Activated naive CD4-positive, alpha-beta T cell treated with anti-CD3 and anti-CD28 coated beads for 36 hours (primary cell): Measurements from ENCODE around the gene KANK2. TPM values are rescaled to one million over a fixed set of nuclear protein-coding genes. Genes with fewer than 3 reads are reported as not detected.

ENCODE experiments used
- CTCF ChIA-PET: fragments of 350-600 bp; sonication (Branson Sonifier 250); formaldehyde crosslinking; loops from one replicate; lab custom pipeline; 2021; ENCODE audit warnings: antibody characterized with exemption; lab: Charles Lee
- DNase-seq: peaks from one replicate; pipeline ENCODE4 v3.0.0-alpha.2; 2020
- H3K27ac Mint-ChIP-seq: one replicate; pipeline ENCODE4 v1.8.0; 2021; ENCODE audit warnings: mild to moderate bottlenecking, mixed read lengths
- H3K27me3 Mint-ChIP-seq: one replicate; pipeline ENCODE4 v1.8.0; 2021; ENCODE audit warnings: low read depth, mixed read lengths
- H3K36me3 Mint-ChIP-seq: one replicate; pipeline ENCODE4 v1.8.0; 2021; ENCODE audit warnings: low read depth, mixed read lengths
- H3K4me1 Mint-ChIP-seq: one replicate; pipeline ENCODE4 v1.8.0; 2021; ENCODE audit warnings: low read depth, mixed read lengths
- H3K4me3 Mint-ChIP-seq: one replicate; pipeline ENCODE4 v1.8.0; 2021; ENCODE audit warnings: mild to moderate bottlenecking, moderate library complexity, mixed read lengths
- H3K9me3 Mint-ChIP-seq: one replicate; pipeline ENCODE4 v1.8.0; 2021; ENCODE audit warnings: mixed read lengths
- intact Hi-C: fragments of 100-400 bp; cut with micrococcal nuclease; formaldehyde crosslinking; loops from one replicate; pipeline ENCODE4 v1.15.1; 2023
- total RNA-seq, 2 experiments: library from RNA; stranded (reverse); gene quantifications; one replicate each; pipeline ENCODE4 v1.2.3, GENCODE V29; 2021

The KANK2 gene
- total RNA-seq, 2 experiments from 2014 or later, result 1.5 to 2.0 TPM

GRCh38 chr19:11202488-11203193 lies 5.3 kb upstream of the KANK2 start:
- Mint-ChIP-seq H3K36me3 (no peaks in the 10 kb centered on the region), H3K4me1 (no peaks in the 10 kb centered on the region), H3K27me3 (no peaks in the 10 kb centered on the region), H3K27ac (no peak overlapping the region), H3K4me3 (no peak overlapping the region), H3K9me3 (no peaks in the 10 kb centered on the region)
- intact Hi-C loops, result loop anchor here (1.0 kb wide), 1 partner anchor 65 kb away; no protein-coding TSS in a partner anchor
- no peak for DNase-seq
- CTCF ChIA-PET, result interaction anchor here (0.5 to 2.0 kb wide), 2 partner anchors 26 to 65 kb away, joined by 3 to 6 read pairs; no protein-coding TSS in a partner anchor

GRCh38 chr19:11201791-11202190 lies 4.4 kb upstream of the KANK2 start:
- no peaks in the 10 kb centered on the region for H3K36me3 Mint-ChIP-seq
- peaks cover 2% of the 10 kb centered on the region for H3K27me3 Mint-ChIP-seq
- no peaks in the 10 kb centered on the region for H3K4me1 Mint-ChIP-seq
- H3K9me3 Mint-ChIP-seq, result no peaks in the 10 kb centered on the region
- H3K4me3 Mint-ChIP-seq, result no peak overlapping the region
- CTCF ChIA-PET, result no interaction called here
- H3K27ac Mint-ChIP-seq, result no peak overlapping the region
- intact Hi-C loops, result no loop called here
- no peak for DNase-seq

GRCh38 chr19:11200931-11201330 lies 3.6 kb upstream of the KANK2 start:
- H3K9me3 Mint-ChIP-seq, result no peaks in the 10 kb centered on the region
- CTCF ChIA-PET, result no interaction called here

GRCh38 chr19:11200015-11200574 lies 2.8 kb upstream of the KANK2 start:
- CTCF ChIA-PET, result interaction anchor here (0.6 kb wide), 2 partner anchors 60 to 66 kb away, joined by 3 to 5 read pairs; no protein-coding TSS in a partner anchor
- no peaks in the 10 kb centered on the region for H3K9me3 Mint-ChIP-seq

More at GRCh38 chr19:11200931-11201330, 3.6 kb upstream of the KANK2 start:
- Mint-ChIP-seq H3K4me1 (peaks cover 3% of the 10 kb centered on the region), H3K27ac (no peak overlapping the region), H3K36me3 (no peaks in the 10 kb centered on the region), H3K27me3 (peaks cover 8% of the 10 kb centered on the region), H3K4me3 (no peak overlapping the region)
- no peak for DNase-seq
- intact Hi-C loops, result no loop called here

GRCh38 chr19:11199517-11199916 lies 2.2 kb upstream of the KANK2 start:
- no peak for DNase-seq
- Mint-ChIP-seq H3K36me3 (no peaks in the 10 kb centered on the region), H3K27ac (no peak overlapping the region), H3K4me3 (no peak overlapping the region), H3K4me1 (peaks cover 6% of the 10 kb centered on the region), H3K27me3 (peaks cover 12% of the 10 kb centered on the region), H3K9me3 (no peaks in the 10 kb centered on the region)
- CTCF ChIA-PET, result no interaction called here
- intact Hi-C loops, result loop anchor here (5.0 kb wide), 2 partner anchors 43 to 262 kb away; no protein-coding TSS in a partner anchor

More at GRCh38 chr19:11200015-11200574, 2.8 kb upstream of the KANK2 start:
- Mint-ChIP-seq H3K27ac (no peak overlapping the region), H3K4me3 (no peak overlapping the region), H3K36me3 (no peaks in the 10 kb centered on the region), H3K27me3 (peaks cover 12% of the 10 kb centered on the region), H3K4me1 (peaks cover 6% of the 10 kb centered on the region)
- intact Hi-C loops, result no loop called here
- DNase-seq, result no peak

- CTCF ChIA-PET, result interaction anchor here (0.7 to 1.2 kb wide), 3 partner anchors 62 to 163 kb away, joined by 3 to 4 read pairs (median 3); no protein-coding TSS in a partner anchor
These were observed 1.6 kb upstream of the KANK2 start for GRCh38 chr19:11198769-11199424.

GRCh38 chr19:11198175-11198534 lies 810 bp upstream of the KANK2 start:
- H3K27ac Mint-ChIP-seq, result no peak overlapping the region
- no peaks in the 10 kb centered on the region for H3K9me3 Mint-ChIP-seq
- intact Hi-C loops, result loop anchor here (5.0 kb wide), 2 partner anchors 44 to 261 kb away; no protein-coding TSS in a partner anchor
- CTCF ChIA-PET, result interaction anchor here (0.7 to 1.2 kb wide), 4 partner anchors 61 to 185 kb away, joined by 3 to 5 read pairs (median 4); no protein-coding TSS in a partner anchor
- peaks cover 12% of the 10 kb centered on the region for H3K27me3 Mint-ChIP-seq
- peak overlapping the region; percentile 60 for H3K4me3 Mint-ChIP-seq
- no peaks in the 10 kb centered on the region for H3K36me3 Mint-ChIP-seq
- H3K4me1 Mint-ChIP-seq, result peaks cover 6% of the 10 kb centered on the region
- DNase-seq, result no peak

More at GRCh38 chr19:11198769-11199424, 1.6 kb upstream of the KANK2 start:
- peak overlapping the region; percentile 60 for H3K4me3 Mint-ChIP-seq
- no peak for DNase-seq
- H3K9me3 Mint-ChIP-seq, result no peaks in the 10 kb centered on the region
- intact Hi-C loops, result loop anchor here (5.0 kb wide), 2 partner anchors 43 to 262 kb away; no protein-coding TSS in a partner anchor
- H3K4me1 Mint-ChIP-seq, result peaks cover 6% of the 10 kb centered on the region
- no peaks in the 10 kb centered on the region for H3K36me3 Mint-ChIP-seq
- H3K27me3 Mint-ChIP-seq, result peaks cover 12% of the 10 kb centered on the region
- no peak overlapping the region for H3K27ac Mint-ChIP-seq

GRCh38 chr19:11196406-11197287 lies 698 bp downstream of the KANK2 start:
- intact Hi-C loops, result loop anchor here (5.0 kb wide), 2 partner anchors 46 to 259 kb away; no protein-coding TSS in a partner anchor
- H3K27me3 Mint-ChIP-seq, result peaks cover 12% of the 10 kb centered on the region
- no peak for DNase-seq

GRCh38 chr19:11195681-11196080 lies 1.7 kb downstream of the KANK2 start:
- H3K9me3 Mint-ChIP-seq, result no peaks in the 10 kb centered on the region
- H3K27ac Mint-ChIP-seq, result no peak overlapping the region
- H3K4me1 Mint-ChIP-seq, result peaks cover 6% of the 10 kb centered on the region
- H3K4me3 Mint-ChIP-seq, result no peak overlapping the region
- DNase-seq, result no peak
- intact Hi-C loops, result loop anchor here (5.0 kb wide), 2 partner anchors 47 to 258 kb away; no protein-coding TSS in a partner anchor
- peaks cover 12% of the 10 kb centered on the region for H3K27me3 Mint-ChIP-seq
- no peaks in the 10 kb centered on the region for H3K36me3 Mint-ChIP-seq
- CTCF ChIA-PET, result interaction anchor here (0.6 kb wide), 1 partner anchor 1053 kb away, joined by 3 read pairs; no protein-coding TSS in a partner anchor

More at GRCh38 chr19:11196406-11197287, 698 bp downstream of the KANK2 start:
- peaks cover 6% of the 10 kb centered on the region for H3K4me1 Mint-ChIP-seq
- H3K36me3 Mint-ChIP-seq, result no peaks in the 10 kb centered on the region
- CTCF ChIA-PET, result interaction anchor here (0.6 kb wide), 1 partner anchor 1054 kb away, joined by 3 read pairs; no protein-coding TSS in a partner anchor
- no peak overlapping the region for H3K27ac Mint-ChIP-seq
- H3K4me3 Mint-ChIP-seq, result peak overlapping the region; percentile 66
- no peaks in the 10 kb centered on the region for H3K9me3 Mint-ChIP-seq

GRCh38 chr19:11194656-11195558 lies 2.4 kb downstream of the KANK2 start:
- H3K27me3 Mint-ChIP-seq, result peaks cover 12% of the 10 kb centered on the region
- CTCF ChIA-PET, result no interaction called here
- no peaks in the 10 kb centered on the region for H3K36me3 Mint-ChIP-seq
- peaks cover 6% of the 10 kb centered on the region for H3K4me1 Mint-ChIP-seq
- no peak overlapping the region for H3K27ac Mint-ChIP-seq
- H3K9me3 Mint-ChIP-seq, result no peaks in the 10 kb centered on the region
- DNase-seq, result peak; percentile 9
- H3K4me3 Mint-ChIP-seq, result no peak overlapping the region
- intact Hi-C loops, result loop anchor here (5.0 kb wide), 2 partner anchors 47 to 258 kb away; no protein-coding TSS in a partner anchor
